NCI-H2171 (cell line): ENCODE results near the gene ZMIZ1.
"Not testable (repeated sequence)": the region's sequence is repeated elsewhere in the genome, so short reads cannot be mapped to it uniquely, and the experiment has no call there.

Source experiments
- DNase-seq: peaks from one replicate; lab custom pipeline; 2025; lab: John Stamatoyannopoulos, UW

The ZMIZ1 gene

DNA sequence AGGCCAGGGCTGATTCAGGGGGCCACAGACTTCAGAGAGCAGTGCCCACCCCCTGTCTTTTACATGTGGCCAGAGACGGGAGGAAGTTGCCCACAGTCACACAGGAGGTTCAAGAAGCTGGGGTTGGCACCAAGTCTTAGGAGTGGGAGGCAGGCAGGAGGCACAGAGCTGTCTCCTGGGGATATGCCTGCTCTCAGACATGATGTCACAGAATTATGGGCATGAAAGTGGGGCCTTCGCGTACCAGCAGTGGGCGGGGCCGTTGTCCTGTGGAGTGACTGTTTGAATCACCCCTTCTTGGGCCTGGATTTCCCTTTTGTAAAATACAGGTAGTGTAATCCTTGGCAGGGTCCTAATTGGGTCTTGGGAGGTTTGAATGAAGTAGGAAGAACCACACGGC, 197.3 kb downstream of the ZMIZ1 start:
- DNase-seq, result no peak

GRCh38 chr10:79266543-79267312, 198.0 kb downstream of the ZMIZ1 start:
- no peak for DNase-seq

GRCh38 chr10:79267499-79267898, 198.7 kb downstream of the ZMIZ1 start:
- no peak for DNase-seq

DNA sequence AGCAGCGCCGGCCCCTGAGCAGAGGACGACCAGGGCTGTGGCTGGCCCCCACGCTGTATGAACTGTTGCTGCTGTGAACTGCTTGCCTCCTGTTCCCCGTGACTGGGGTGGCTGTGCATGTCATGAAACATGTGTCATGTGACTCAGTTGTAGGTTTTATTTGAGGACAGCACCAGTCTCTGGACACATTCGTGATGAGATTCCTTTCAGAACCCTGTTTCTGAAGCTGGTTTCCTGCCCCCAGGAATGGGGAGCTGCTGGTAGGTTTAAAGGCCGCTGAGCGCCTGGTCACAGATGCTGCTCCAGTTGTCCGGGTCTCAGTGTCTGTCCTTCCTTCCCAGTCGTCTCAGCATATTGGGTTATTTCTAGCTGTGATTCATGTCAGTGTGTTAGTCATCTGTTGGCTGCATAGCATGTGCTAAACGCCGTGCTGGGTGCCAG, 199.4 kb downstream of the ZMIZ1 start:
- no peak for DNase-seq

DNA sequence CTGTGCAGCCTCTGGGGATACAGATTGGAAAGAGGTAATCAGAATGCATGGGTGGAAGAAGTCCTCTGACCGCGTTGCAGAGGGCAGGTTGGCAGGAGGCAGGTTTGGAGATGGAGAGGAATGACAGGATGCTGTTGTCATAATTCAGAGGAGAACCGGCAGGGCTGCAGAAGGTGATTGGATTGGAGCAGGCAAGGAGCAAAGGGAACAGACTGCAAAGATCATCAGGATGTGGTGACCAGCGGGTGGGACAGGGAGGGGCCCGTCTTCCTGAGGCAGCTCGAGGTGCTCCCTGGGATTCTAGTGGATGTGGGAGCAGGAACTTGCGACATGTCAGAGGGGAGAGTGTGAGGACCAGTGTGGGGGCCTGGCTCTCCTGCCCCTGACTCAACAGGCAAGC, 200.0 kb downstream of the ZMIZ1 start:
- DNase-seq, result no peak

DNA sequence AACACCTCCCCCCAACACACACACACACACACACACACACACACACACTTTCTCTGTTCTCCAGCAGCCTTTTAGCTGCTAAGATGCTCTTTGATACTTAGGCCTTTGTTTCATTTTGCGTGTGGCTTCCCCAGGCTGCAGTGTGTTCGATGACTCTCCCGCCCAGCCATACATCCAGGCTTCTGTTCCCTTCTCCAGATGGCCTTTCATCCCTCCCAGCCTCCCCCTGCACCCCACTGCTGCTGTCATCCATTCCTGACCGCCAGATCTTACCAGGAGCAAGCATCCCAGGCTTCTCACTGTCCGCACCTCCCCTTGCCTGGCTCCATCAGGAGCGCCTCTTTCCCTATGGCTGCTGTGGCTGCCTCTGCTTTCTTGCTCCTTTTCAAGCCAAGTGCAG, 200.7 kb downstream of the ZMIZ1 start:
- DNase-seq, result no peak

- DNase-seq, result peak; percentile 7
Observed at GRCh38 chr10:79269969-79270368, 201.2 kb downstream of the ZMIZ1 start.

DNA sequence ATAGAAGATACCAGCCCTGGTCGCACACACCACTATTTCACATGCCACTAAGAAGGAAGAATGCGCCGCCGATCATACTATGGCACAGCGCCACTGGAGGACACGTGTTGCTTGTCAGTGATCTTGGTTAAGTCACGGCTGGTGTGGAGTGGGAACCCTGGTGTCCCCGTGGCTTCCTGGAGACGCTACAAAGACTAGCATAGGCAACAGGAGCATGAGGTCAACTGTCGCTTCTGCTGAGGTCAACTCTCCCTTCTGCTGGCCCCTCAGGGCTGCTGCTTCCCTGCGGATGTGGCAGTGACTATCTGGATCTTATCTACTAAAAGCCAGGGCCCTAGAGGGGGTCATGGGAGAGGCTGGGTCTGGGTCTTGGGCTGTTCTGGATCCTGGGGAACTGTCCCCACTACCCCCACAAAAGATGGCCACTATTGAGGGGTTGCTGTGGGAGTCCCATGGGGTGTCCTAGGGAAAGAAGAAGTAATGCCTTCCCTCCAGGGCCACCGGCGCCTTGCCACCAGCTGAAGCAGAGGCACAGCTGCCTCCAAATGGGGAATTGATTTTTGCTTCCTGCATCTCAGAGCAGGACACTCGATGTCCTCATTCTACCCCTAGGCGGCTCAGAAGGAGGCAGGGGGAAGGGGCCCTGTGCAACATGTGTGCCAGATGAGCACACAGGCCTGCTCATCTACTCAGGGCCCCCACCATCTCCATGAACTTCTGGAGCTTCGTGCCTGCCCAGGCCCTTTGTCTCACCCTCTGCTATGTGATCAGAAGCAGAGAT, 201.9 kb downstream of the ZMIZ1 start:
- no peak for DNase-seq

DNA sequence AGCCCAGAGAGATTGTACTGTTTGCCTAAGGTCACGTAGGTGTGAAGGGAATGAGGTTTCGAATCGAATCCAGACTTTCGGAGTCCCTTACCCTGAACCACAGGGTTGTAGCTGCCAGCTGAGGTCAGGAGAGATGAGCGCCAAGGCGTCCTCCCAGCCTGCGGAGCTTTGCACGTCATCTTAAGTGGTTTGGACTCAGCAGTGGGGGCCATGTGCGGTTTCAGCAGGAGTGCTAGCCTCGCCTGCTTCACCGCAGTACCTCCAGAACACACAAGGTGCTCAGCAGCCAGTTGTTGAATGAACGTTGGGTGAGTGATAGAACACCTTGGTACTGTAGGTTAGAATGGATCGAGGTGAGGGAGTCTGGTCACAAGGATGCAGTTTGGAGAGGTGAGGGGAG, 203.6 kb downstream of the ZMIZ1 start:
- DNase-seq, result no peak

- DNase-seq, result no peak
Observed at GRCh38 chr10:79273604-79274003, 204.8 kb downstream of the ZMIZ1 start.

GRCh38 chr10:79274279-79275104, 205.7 kb downstream of the ZMIZ1 start:
- peak; percentile 69 for DNase-seq

DNA sequence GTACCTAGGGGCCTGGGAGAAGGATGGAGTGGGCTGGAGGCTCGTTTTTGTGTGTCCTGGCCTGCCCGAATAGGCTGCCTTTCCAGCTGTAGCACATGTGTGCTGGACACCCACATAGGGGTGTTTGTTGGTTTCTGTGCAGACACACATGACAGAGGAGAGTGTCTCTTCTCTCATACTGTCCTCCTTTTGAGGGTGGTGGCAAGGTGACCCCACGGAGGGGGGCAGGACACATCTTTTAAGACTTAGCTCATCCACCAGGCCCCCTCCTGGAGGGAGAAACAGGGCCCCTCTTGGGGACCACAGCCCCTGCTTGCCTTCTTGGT, 206.3 kb downstream of the ZMIZ1 start:
- no peak for DNase-seq

DNA sequence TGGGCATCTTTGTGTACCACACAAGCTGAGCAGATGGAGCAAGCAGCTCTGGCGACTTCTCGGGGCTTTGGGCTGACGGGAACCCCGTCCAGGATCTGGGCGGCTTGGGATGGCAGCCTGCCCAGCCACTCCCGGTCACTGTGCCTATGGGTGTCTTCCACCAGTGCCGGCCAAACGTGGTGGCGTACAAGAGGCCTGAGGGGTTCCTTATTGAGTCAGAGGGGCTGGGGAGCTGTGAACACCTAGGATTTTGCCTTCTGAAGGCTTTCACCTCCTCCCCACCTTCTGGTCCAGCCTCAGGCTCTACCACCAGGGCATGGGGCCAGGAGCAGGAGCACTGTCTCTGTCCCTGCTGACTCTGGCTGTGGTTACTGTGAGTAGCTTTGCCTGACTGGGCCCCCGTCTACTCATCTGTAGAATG, 206.7 kb downstream of the ZMIZ1 start:
- no peak for DNase-seq

GRCh38 chr10:79277579-79278269, 209.0 kb downstream of the ZMIZ1 start:
- DNase-seq, result no peak

GRCh38 chr10:79279047-79279446, 210.3 kb downstream of the ZMIZ1 start:
- DNase-seq, result not testable (repeated sequence)

GRCh38 chr10:79280956-79281355, 212.2 kb downstream of the ZMIZ1 start:
- DNase-seq, result no peak

GRCh38 chr10:79282388-79282787, 213.6 kb downstream of the ZMIZ1 start:
- DNase-seq, result no peak

- DNase-seq, result no peak
Observed at GRCh38 chr10:79283616-79284015, 214.8 kb downstream of the ZMIZ1 start.

GRCh38 chr10:79284158-79284871, 215.5 kb downstream of the ZMIZ1 start:
- no peak for DNase-seq

GRCh38 chr10:79285315-79286197, 216.8 kb downstream of the ZMIZ1 start:
- DNase-seq, result no peak
